IPS-NIHi11 (cell line): ENCODE data around the gene SDS.
"Not testable (repeated sequence)": the region's sequence is repeated elsewhere in the genome, so short reads cannot be mapped to it uniquely, and the experiment has no call there.

Source experiments
- DNase-seq: peaks from one replicate; pipeline ENCODE4 v3.0.0; 2012; ENCODE audit warnings: mixed read lengths, low spot score

Gene SDS

DNA sequence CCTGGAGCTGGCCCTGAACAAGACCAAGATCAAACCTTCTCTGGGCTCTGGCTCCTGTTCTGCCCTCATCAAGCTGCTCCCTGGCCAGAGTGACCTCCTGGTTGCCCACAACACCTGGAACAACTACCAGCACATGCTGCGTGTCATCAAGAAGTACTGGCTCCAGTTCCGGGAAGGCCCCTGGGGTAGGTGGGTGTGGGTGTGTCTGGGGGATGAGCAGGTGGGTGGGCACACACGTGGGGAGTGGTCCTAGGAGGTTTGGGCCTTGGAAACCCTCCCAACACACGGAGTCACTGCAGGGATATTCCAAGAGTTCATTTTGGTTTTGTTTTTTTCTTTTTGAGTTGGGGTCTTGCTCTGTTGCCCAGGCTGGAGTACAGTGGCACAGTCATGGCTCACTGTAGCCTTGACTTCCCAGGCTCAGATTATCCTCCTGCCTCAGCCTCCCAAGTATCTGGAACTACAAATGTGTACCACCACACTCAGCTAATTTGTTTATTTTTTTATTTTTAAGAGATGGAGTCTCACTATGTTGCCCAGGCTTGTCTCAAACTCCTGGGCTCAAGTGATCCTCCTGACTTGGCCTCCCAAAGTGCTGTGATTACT lies 28.8 kb downstream of the SDS start:
- no peak for DNase-seq

- no peak for DNase-seq
Measured at GRCh38 chr12:113373969-113374368, 29.7 kb downstream of the SDS start.

DNA sequence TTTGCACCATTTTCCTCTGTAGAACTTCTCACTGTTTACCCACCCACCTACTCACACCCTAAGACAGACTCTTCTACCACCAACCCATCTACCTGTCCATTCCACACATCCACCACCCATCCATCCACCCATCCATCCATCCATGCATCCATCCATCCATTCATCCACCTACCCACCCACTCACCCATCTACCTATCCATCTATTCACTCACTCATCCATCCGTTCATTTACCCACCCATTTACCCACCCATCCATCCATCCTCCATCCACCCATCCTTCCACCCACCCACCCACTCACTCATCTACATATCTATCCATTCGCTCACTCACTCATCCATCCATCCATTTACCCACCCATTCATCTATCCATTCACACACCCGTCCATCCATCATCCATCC lies 30.2 kb downstream of the SDS start:
- no peak for DNase-seq

GRCh38 chr12:113372371-113372770 lies 31.3 kb downstream of the SDS start:
- no peak for DNase-seq

DNA sequence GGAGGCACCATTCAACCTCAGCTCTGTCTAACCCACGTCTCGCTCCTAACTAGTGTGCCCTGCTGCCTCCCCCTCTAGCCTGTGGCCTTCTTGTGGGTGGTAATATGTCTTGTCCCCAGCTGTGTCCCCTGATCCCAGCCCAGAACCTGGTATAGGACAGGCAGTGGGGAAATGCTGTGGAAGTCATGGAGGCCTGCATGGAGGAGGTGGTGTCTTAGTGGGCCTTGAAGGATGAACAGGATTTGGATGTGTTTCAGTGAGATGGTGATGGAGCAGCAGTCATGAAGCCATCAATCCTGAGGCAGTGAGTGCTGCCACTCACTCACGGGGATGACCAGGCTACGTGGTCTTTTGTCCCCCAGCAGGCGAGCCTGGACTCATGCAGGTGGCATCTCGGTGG lies 31.9 kb downstream of the SDS start:
- no peak for DNase-seq

GRCh38 chr12:113370923-113371682 lies 32.6 kb downstream of the SDS start:
- no peak for DNase-seq

DNA sequence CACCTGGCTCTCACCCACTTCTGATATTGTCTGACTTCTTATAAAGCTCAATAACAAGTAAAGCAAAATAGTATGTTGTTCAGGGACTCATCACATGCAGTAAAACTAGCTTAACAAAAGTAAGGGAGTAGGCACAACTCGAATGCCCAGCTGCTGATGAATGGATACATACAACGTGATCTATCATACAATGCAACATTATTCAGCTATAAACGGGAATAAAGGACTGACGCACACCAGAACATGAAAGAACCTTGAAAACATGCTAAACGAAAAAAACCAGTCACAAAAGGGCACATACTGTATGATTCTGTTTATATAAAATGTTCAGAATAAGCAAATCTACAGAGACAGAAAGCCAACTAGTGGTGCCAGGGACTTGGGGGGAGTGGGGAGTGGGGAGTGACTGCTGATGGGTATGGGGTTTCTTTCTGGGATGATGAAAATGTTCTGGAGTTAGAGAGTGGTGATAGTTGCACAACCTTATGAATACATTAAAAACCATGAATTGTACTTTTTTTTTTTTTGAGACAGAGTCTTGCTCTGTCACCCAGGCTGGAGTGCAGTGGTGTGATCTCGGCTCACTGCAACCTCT lies 34.2 kb downstream of the SDS start:
- DNase-seq, result no peak

GRCh38 chr12:113368331-113368730 lies 35.4 kb downstream of the SDS start:
- DNase-seq, result no peak

DNA sequence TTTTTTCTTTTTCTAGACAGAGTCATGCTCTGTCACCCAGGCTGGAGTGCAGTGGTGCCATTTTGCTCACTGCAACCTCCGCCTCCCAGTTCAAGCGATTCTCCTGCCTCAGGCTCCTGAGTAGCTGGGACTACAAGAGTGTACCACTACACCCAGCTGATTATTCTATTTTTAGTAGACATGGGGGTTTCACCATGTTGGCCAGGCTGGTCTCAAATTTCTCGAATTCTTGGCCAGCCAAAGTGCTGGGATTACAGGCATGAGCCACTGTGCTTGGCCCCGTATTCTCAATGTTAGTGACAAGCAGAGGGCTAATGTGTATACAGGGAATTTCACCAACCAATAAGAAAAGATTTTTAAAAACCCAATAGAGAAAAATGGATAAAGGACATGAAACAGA lies 36.9 kb downstream of the SDS start:
- DNase-seq, result no peak

DNA sequence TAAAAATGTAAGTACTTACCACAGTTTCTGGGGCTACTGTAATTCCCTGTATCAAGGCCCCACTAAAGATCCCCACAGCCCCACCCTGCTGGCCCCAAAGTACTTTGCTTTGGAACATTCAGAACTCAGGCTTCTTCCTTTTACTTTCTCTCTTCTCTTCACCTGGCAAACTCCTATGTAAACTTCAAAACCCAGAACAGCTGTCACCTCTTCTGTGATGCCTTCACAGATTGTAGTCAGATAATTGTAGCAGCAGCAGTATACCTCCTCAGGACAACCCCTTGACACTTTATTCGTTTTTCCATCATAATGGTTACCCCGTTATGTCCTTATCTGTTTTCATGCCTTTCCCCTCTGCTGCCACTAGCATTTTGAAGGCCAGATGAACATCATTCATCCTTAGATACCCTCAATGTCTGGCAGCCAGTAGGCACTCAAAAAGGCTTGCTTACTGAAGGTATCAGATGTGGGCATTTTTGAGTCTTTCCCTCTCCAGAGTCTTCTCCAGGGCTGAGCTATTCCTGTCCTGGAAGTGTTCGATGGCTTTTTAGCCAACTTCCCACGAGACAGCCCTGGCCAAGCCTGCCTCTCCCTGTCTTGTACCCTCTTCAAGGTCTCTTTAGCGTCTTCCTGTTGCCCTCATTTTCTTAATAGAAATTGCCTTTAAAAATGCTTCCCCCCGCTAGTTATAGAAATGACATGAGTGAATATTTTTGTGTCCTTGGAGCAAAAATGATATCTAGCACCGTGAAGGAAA lies 37.9 kb downstream of the SDS start:
- no peak for DNase-seq

GRCh38 chr12:113364698-113365097 lies 39.0 kb downstream of the SDS start:
- no peak for DNase-seq

DNA sequence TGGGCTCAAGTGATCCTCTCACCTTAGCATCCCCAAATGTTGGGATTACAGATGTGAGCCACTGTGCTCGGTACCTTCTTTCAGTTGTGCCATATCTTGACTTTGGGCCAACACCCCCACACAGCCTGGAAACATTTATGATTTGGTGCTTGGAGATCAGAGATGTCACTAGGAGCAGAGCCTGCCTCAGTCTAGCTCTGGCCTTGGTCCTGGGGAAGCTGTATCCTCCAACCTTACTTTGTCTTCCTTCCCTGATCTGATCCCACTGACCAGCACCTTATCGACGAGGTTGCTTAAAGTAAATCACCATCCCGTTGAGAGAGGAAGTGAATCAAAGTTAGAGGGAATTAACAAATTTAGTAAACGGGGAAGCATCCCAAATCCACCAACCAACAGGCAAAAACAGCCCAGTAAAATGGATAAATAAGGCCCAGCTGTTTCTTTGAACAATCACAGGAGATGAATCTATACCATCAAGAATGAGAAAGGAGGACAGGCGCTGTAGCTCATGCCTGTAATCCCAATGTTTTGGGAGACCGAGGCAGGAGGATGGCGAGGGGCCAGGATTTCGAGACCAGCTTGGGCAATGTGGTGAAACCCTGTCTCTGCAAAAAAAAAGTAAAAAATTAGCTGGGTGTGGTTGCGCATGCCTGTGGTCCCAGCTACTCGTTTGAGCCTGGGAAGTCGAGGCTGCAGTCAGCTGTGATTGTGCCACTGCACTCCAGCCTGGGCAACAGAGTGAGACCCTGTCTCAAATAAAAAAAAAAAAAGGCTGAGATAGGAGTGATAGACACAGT lies 41.9 kb downstream of the SDS start:
- DNase-seq, result no peak

- no peak for DNase-seq
Measured at GRCh38 chr12:113359939-113360748, 43.5 kb downstream of the SDS start.

DNA sequence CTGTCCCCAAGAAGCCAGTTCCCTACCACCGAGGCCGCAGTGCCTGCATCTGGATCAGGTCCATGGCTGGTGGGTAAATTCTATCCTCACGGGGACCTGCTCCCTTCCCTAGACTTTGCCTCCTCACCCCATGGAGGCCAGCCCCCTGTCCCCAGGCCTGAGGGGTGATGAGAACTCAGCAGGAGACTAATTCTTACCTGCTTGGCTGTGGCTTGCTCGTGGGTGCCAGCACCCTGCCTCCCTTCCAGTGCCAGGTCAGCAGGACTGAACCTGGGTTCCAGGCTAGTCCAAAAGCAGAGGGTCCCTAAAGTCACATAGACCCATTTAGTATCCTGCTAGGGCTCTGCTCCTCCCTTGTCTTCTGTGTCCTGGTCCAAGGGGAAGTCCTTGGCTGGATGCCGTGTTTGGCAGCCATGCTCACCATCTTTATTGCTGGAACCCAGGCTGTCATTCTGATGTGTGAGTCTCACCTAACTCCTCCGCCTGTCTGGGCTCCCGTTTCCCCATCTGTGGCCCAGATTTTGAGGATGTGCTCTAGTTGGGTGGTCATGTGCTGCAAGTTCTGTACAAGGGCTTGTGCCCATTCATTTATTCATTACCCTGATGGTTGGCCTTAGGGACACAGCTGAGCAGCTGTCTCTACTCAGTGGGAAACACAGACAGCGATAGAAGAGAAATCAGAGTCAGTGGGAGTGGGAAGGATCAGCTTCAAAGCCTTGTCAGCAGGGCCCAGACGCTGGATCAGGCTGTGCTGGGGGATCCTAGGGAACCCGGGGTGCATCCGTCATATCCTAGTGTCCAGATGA lies 44.4 kb downstream of the SDS start:
- no peak for DNase-seq

DNA sequence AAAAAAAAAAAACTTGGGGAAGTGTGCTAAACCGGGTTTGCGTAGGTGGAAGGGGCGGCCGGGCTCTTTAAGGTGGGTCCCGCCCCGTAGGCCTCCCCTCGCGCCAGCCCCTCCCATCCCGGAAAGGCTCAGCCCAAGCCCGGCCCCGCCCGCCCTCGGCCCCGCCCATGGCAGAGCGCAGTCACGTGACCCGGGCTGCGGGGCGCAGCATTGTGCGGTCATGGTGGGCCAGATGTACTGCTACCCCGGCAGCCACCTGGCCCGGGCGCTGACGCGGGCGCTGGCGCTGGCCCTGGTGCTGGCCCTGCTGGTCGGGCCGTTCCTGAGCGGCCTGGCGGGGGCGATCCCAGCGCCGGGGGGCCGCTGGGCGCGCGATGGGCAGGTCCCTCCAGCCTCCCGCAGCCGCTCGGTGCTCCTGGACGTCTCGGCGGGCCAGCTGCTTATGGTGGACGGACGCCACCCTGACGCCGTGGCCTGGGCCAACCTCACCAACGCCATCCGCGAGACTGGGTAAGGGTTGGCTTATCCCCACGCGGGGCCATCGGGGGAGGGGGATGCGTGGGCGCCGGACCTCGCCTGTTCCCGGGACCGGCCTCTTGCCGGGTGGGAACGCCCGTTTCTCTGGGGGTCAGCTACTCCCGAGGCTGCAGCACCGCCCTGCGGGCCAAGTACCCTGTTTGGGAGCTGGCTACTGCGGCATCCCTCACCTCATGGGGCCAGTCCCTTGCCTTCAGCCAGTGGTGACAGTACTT lies 45.1 kb downstream of the SDS start, which contains the start of gene PLBD2:
Gene PLBD2, plus strand, starts transcription at position 207 of the 752 bp plus-strand sequence. Its CDS starts 14 bp downstream, at position 221.
- DNase-seq, result peak; percentile 100

DNA sequence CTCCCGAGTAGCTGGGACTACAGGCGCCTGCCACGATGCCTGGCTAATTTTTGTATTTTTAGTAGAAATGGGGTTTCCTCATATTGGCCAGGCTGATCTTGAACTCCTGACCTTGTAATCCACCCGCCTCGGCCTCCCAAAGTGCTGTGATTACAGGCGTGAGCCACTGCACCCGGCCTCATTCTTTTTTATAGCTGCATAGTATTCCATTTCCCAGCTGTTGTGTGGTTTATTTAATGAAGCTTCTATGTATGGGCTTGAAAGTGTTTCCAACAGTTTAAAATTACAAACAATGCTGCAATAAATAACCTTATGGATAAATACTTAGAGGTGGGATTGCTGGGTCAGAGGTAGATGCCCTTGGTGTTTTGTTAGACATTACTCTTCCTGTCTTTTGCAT lies 49.5 kb downstream of the SDS start:
- not testable (repeated sequence) for DNase-seq

- no peak for DNase-seq
Measured at GRCh38 chr12:113351089-113351488, 52.6 kb downstream of the SDS start.

GRCh38 chr12:113348849-113349536 lies 54.7 kb downstream of the SDS start:
- DNase-seq, result peak; percentile 38

DNA sequence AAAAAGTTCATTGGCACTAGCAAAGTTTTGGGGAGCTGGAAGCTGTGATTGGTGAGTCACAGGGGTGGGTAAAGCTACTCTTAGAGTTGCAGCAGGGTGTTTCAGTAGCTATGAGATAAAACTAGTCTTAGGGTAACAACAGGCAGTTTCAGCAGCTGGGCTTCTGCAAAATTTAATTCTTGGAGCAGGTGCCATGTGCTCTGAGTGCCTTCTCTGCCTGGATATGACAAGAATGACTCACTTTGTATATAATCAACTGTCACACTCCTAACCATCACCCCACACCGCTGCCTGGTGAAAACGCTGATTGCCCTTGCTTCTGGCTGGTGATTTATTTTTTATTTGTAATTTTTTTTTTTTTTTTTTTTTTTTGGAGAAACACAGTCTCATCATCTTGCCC lies 55.8 kb downstream of the SDS start:
- DNase-seq, result no peak
